DND-41 (cell line): ENCODE measurements around the gene NEURL1B.

Source experiments
- EZH2 ChIP-seq: IDR thresholded peaks from 3 replicates; pipeline ENCODE4 v1.6.1; 2012; ENCODE audit warnings: borderline replicate concordance, low read depth, mild to moderate bottlenecking, moderate library complexity, low read length, inconsistent platforms; ENCODE audit not compliant: severe bottlenecking
- TF ChIP-seq, protein P1 (sequence below): IDR thresholded peaks from 2 replicates; pipeline ENCODE4 v1.5.1; 2012; ENCODE audit warnings: borderline replicate concordance, low read length, moderate library complexity, mild to moderate bottlenecking; ENCODE audit not compliant: poor library complexity, severe bottlenecking; ENCODE audit errors: extremely low read depth

DNA sequence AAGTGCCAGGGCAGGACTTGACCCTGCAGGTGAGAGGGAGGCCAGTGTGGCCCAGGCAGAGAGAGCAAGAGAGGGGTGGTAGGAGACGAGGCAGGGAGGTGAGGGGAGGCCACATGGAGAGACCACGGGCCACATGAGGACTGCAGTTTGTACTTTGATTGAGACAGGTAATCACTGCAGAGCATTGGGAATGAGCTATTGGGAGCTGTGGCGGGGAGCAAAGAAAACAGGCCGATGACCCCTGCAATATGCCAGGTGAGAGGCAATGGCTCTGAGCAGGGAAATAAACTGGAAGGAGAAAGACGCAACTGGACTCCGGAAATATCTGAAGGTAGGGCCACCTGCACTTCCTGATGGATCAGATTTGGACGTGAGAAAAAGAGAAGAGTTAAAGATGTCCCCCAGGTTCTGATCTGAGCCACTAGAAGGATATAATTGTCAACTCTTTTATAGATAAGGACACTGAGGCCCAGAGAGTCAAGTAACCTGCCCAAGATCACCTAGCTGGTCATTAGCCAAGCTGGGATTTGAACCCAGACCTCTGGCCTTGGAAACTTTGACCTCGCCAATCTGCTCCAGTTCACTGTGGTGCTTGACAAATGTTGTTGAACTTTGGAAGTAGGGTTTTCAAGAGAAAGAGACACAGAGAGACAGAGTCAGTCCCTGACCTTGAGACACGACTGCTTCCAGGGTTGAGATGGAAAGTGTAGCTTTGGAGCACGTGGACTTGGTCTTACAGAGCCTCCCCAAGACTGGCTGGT lies 87.6 kb downstream of the NEURL1B start:
- TF ChIP-seq, protein P1, sequence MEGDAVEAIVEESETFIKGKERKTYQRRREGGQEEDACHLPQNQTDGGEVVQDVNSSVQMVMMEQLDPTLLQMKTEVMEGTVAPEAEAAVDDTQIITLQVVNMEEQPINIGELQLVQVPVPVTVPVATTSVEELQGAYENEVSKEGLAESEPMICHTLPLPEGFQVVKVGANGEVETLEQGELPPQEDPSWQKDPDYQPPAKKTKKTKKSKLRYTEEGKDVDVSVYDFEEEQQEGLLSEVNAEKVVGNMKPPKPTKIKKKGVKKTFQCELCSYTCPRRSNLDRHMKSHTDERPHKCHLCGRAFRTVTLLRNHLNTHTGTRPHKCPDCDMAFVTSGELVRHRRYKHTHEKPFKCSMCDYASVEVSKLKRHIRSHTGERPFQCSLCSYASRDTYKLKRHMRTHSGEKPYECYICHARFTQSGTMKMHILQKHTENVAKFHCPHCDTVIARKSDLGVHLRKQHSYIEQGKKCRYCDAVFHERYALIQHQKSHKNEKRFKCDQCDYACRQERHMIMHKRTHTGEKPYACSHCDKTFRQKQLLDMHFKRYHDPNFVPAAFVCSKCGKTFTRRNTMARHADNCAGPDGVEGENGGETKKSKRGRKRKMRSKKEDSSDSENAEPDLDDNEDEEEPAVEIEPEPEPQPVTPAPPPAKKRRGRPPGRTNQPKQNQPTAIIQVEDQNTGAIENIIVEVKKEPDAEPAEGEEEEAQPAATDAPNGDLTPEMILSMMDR, result no peak
- TF ChIP-seq EZH2, result no peak
